Peyer's patch (tissue), 4 donors: Measurements from ENCODE around the gene PDCL3.

Experiments
- CTCF ChIP-seq, 6 experiments: fragments of 450-650 bp in 4 of 6; fragments of 200-600 bp in 2 of 6; sonication (generic) in 1 of 6; IDR thresholded peaks; one replicate each; pipeline ENCODE4 v1.5.1; 2017 to 2019; ENCODE audit warnings: antibody characterized with exemption in 6 of 6, mild to moderate bottlenecking in 3 of 6, moderate library complexity in 1 of 6
- POLR2A ChIP-seq, 2 donors: fragments of 450-650 bp; IDR thresholded peaks; one replicate each; pipeline ENCODE4 v1.5.1; 2017; ENCODE audit warnings: antibody characterized with exemption in 2 of 2, mild to moderate bottlenecking in 2 of 2, moderate library complexity in 2 of 2

- no peak for TF ChIP-seq CTCF (IDR thresholded peaks at IDR 0.05)
- TF ChIP-seq POLR2A (IDR thresholded peaks at IDR 0.05): no peak
Measured at GRCh38 chr2:100537918-100538317, 24.9 kb upstream of the PDCL3 start.
